Lower leg skin (tissue), 3 donors: Measurements from ENCODE around the gene RGS16.

Source experiments
- CTCF ChIP-seq, 3 donors: fragments of 450-650 bp; IDR thresholded peaks; one replicate each; pipeline ENCODE4 v1.5.1; 2016; ENCODE audit warnings: antibody characterized with exemption in 3 of 3, mild to moderate bottlenecking in 3 of 3, moderate library complexity in 2 of 3
- POLR2A ChIP-seq, 2 donors: fragments of 450-650 bp; IDR thresholded peaks; one replicate each; pipeline ENCODE4 v1.6.1; 2016 to 2017; ENCODE audit warnings: antibody characterized with exemption in 2 of 2, mild to moderate bottlenecking in 1 of 2, moderate library complexity in 1 of 2

GRCh38 chr1:182584746-182585145 lies 19.4 kb downstream of the RGS16 start:
- no peak for TF ChIP-seq POLR2A (IDR thresholded peaks at IDR 0.05)
- TF ChIP-seq CTCF (IDR thresholded peaks at IDR 0.05): no peak
